Right atrium auricular region (tissue), 2 donors: Measurements from ENCODE around the gene PSMD3. TPM values are rescaled to one million over a fixed set of nuclear protein-coding genes. Genes with fewer than 3 reads are reported as not detected.
A peak's percentile ranks its signal among the peaks of the same experiment; 100 is the strongest.

Experiments used
- DNase-seq: peaks from one replicate; pipeline ENCODE4 v3.0.0-alpha.2; 2019; ENCODE audit warnings: low spot score
- H3K27ac ChIP-seq, 2 donors: fragments of 200-600 bp; sonication (generic); 1 replicate in 1 of 2; 2 replicates in 1 of 2; pipeline ENCODE4 v1.5.1; 2016 to 2019
- H3K27me3 ChIP-seq, 2 donors: fragments of 200-600 bp; sonication (generic); one replicate each; pipeline versions ENCODE4 v1.5.1 to v1.6.0; 2017 to 2019
- H3K36me3 ChIP-seq: fragments of 200-600 bp; sonication (generic); one replicate; pipeline ENCODE4 v1.5.1; 2016
- H3K4me1 ChIP-seq, 2 donors: fragments of 200-600 bp; sonication (generic); one replicate each; pipeline versions ENCODE4 v1.5.1 to v1.6.0; 2017 to 2019
- H3K4me3 ChIP-seq, 2 donors: fragments of 200-600 bp; sonication (generic); 1 replicate in 1 of 2; 2 replicates in 1 of 2; pipeline ENCODE4 v1.5.1; 2017 to 2019; ENCODE audit warnings: mild to moderate bottlenecking in 1 of 2, moderate library complexity in 1 of 2
- H3K9me3 ChIP-seq, 2 donors: fragments of 200-600 bp; sonication (generic); one replicate each; pipeline ENCODE4 v1.5.1; 2019
- CTCF ChIP-seq, 2 donors: fragments of 200-600 bp; sonication (generic); IDR thresholded peaks; one replicate each; pipeline ENCODE4 v1.5.1; 2019; ENCODE audit warnings: antibody characterized with exemption in 2 of 2
- total RNA-seq, 2 donors: library from RNA; depleted of rRNA; stranded (reverse); fragments of >200 nt; gene quantifications; one replicate each; pipeline ENCODE4 v1.1.0, GENCODE V29; 2016

PSMD3 gene
- total RNA-seq = 10 to 100 TPM; 76.3 to 88.8 TPM

DNA sequence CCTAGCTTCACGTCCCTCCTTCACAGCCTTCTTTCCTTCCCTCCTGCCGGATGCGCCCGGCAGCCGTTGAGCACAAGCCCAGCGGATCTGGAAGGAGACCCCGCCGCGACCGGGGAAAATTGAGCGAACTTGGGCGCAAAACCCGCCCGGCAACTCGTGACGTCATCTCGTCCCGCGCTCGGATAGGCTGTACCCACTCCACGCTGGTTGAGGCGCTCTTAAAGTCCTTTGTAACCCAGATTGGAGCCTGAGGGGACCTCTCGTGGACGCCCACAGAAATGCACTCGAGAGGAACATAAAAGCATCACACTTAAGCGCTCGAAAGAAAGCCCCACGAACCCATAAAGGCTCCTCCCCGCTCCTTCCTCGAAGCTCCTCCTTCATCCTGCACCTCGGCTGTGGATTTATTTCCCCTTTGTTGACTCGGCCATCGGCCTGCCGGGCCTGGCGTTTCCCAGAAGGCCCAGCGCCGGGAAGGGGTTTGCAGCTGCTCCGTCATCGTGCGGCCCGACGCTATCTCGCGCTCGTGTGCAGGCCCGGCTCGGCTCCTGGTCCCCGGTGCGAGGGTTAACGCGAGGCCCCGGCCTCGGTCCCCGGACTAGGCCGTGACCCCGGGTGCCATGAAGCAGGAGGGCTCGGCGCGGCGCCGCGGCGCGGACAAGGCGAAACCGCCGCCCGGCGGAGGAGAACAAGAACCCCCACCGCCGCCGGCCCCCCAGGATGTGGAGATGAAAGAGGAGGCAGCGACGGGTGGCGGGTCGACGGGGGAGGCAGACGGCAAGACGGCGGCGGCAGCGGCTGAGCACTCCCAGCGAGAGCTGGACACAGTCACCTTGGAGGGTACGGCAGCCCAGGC is at the start of gene PSMD3:
Gene PSMD3 (plus strand): TSS at position 457 of the 856 bp plus-strand sequence. CDS start 164 bp downstream, at position 621.
- peaks cover 0 to 26% of the 10 kb centered on the region in 2 donors for H3K4me1 ChIP-seq
- no peaks in the 10 kb centered on the region for H3K9me3 ChIP-seq
- no peaks in the 10 kb centered on the region for H3K27me3 ChIP-seq
- DNase-seq = peak; percentile 100
- peaks cover 15% of the 10 kb centered on the region for H3K36me3 ChIP-seq
- H3K4me3 ChIP-seq = peak within 1 kb of the TSS; percentile 95 to 100
- H3K27ac ChIP-seq = peak within 1 kb of the TSS; percentile 90 to 95
- TF ChIP-seq CTCF (IDR thresholded peaks at IDR 0.05) = peak; percentile 68 to 82

GRCh38 chr17:39933912-39934311 is 46.7 kb upstream of the PSMD3 start:
- Histone ChIP-seq H3K9me3 (no peaks in the 10 kb centered on the region), H3K27ac (peak overlapping the region; percentile 64 to 67), H3K36me3 (no peaks in the 10 kb centered on the region), H3K4me1 (peaks cover 0 to 23% of the 10 kb centered on the region in 2 donors), H3K27me3 (no peaks in the 10 kb centered on the region), H3K4me3 (no peak overlapping the region)
- TF ChIP-seq CTCF (IDR thresholded peaks at IDR 0.05) = no peak
- no peak for DNase-seq

GRCh38 chr17:39934324-39934723 is 46.3 kb upstream of the PSMD3 start:
- peaks cover 0 to 20% of the 10 kb centered on the region in 2 donors for H3K4me1 ChIP-seq
- H3K9me3 ChIP-seq = no peaks in the 10 kb centered on the region
- no peak overlapping the region for H3K4me3 ChIP-seq
- peak overlapping the region in 1 of 2 donors; percentile 64 for H3K27ac ChIP-seq
- H3K36me3 ChIP-seq = no peaks in the 10 kb centered on the region
- DNase-seq = no peak
- TF ChIP-seq CTCF (IDR thresholded peaks at IDR 0.05) = no peak
- H3K27me3 ChIP-seq = no peaks in the 10 kb centered on the region

- Histone ChIP-seq H3K9me3 (no peaks in the 10 kb centered on the region), H3K36me3 (no peaks in the 10 kb centered on the region), H3K4me1 (peaks cover 0 to 17% of the 10 kb centered on the region in 2 donors), H3K4me3 (no peak overlapping the region), H3K27ac (no peak overlapping the region), H3K27me3 (no peaks in the 10 kb centered on the region)
- no peak for DNase-seq
- TF ChIP-seq CTCF (IDR thresholded peaks at IDR 0.05) = no peak
These were observed 44.7 kb upstream of the PSMD3 start for GRCh38 chr17:39935909-39936308.

DNA sequence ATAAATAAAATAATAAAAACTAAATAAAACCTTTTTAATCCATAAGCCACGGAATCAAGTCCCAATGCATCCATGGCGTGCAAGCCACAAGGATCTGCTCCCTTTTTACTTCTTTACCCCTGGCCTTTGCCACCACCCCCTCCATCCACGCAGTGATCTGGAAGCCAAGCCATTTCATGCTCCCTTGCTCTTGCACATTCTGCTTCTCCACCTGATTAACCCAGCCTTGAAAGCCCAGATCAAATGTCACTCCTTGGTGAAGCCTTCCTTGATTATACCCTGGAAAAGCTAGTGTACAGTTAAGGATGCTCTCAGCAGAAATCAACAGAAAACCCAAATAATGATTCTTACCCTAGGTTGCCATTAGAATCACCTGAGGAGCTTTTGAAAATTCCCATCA is 43.2 kb upstream of the PSMD3 start:
- H3K36me3 ChIP-seq = no peaks in the 10 kb centered on the region
- DNase-seq = no peak
- H3K27me3 ChIP-seq = no peaks in the 10 kb centered on the region
- peaks cover 0 to 17% of the 10 kb centered on the region in 2 donors for H3K4me1 ChIP-seq
- H3K9me3 ChIP-seq = no peaks in the 10 kb centered on the region
- no peak overlapping the region for H3K4me3 ChIP-seq
- no peak for TF ChIP-seq CTCF (IDR thresholded peaks at IDR 0.05)
- no peak overlapping the region for H3K27ac ChIP-seq
